Activated CD4-positive, alpha-beta T cell treated with anti-CD3 and anti-CD28 coated beads, Interleukin-2, Interleukin-4, amounts not matched to agents 100 ng/mL and 50 ng/mL, durations not matched to agents 16 hours and 8 hours (primary cell): ENCODE data around the gene SLC22A1.

Experiments used
- DNase-seq: peaks from one replicate; pipeline ENCODE4 v3.0.0-alpha.2; 2020; ENCODE audit warnings: low spot score

SLC22A1 gene

DNA sequence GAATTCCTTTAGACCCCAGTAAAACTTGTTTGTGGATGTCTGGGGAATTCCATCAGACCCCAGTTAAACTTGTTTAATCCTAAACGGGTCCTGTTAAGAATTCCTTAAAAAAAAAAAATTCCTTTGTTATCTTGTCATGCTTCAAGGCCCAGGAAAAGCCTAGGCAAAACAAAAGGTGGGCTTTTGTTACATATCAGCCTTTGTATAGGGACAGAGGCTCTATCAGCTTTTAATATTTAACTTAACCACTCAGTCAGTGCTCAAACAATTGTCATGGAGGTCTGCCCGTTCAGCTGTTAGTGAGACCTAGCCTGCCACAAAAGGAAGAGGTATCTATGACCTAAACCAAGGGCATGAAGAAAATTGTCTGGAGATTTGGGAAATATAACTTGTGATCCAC is 53.1 kb downstream of the SLC22A1 start:
- no peak for DNase-seq

DNA sequence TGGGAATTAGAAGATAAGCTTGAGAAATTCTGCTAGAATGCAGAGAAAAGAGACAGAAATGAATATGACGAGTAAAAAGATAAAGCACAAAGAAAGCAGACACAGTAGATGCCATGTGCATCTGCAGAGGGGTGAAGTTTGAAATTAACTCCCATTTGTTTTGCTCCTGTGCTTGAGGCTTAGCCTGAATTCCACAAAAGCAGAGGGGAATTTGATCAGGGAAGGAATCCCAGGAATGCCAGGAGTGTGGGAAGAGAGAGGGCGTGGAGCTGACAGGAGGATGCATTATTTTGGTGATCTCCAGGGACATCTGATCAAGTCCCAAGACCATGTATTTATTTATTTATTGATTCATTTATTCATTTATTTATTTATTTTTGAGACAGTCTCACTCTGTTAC is 55.6 kb downstream of the SLC22A1 start:
- no peak for DNase-seq

DNA sequence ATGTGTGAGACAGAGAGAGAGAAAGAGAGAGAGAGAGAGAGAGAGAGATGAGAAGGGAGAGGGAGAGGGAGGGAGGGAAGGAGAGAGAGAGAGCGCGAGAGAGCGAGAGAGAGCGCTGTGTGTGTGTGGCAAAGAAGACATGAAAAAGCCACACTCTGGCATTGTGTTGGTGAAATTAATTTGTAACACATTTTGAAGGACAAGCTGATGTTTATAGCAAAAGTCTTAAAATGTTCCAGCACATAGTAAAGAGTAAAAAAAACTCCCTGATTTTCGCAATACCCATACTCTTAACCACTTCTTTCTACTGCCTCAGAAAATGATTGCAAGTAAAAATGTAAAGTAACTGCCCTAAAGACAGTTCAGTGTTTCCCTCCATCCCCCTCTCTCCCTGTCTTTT is 56.7 kb downstream of the SLC22A1 start:
- DNase-seq = no peak

DNA sequence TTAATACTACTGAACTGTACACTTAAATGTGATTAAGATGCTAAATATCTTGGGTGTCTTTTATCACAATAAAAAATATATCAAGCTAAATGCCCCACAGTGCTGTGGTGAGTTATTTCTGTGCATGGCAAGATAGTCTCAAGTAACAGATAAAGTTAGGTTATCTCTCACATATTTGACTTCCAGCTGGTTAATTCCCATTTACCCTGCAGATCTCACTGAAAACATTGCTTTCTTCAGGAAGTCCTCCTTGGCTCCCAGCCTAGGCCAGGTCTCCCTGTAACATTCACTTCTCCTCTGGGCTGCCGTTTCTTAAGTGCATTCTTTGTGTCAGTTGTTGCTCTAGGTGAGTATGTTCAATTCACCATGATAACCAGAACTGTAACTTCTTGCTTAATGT is 59.1 kb downstream of the SLC22A1 start:
- DNase-seq = no peak

DNA sequence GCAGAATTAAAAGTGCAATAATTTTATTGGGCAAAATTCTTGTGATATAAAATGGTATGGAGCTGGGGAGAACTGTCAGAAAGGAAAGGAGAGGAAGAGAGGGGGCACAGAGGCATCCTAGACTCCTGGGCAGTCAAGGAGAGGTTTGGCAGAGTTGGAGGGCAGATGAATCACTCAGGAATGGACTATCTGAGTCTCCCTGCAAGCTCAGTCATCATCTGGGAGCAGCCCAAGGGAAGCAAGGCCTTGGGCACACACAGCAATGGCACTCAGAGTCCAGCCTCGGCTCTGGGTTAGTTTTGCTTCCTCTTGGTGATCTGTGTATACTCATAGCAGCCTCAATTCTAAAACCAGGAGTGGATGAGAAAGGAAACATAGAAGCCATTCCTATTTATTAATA is 67.2 kb downstream of the SLC22A1 start:
- no peak for DNase-seq

DNA sequence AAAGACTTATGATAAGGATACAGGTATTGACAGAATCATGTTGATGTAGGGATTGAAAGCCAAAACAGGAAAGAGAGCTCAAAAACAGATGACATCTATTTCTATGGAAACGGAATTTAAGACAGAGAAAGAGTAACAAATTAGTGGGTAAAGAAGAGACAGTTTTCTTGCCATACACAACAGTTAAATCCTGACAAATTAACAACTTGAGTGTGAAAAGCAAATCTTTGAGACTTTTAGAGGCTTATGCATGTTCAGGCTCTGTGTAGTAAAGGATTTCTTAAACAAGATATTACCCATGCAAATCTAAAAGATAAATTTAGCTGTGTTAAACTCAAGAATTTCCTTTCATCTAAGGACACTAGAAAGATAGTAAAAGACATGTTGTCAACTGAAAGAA is 68.5 kb downstream of the SLC22A1 start:
- DNase-seq = no peak

DNA sequence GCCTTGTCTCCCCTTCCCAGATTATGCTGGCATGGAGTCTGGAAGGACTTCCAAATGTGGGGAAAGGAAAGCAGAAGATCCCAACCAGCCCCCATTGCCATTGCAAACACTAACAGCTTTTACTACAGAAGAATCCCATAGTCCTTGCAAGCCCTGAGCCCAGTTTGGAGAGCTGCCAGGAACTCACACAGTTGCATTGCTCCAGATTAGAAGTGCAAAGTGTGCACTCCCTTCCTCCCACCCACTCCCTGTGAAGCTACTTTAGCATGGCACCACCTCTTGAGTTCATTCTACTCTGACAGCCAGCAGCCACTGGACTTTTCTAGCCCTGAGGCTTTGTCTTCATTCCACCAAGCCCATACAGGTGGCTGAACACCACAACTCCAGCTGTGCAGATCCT is 69.4 kb downstream of the SLC22A1 start:
- no peak for DNase-seq

DNA sequence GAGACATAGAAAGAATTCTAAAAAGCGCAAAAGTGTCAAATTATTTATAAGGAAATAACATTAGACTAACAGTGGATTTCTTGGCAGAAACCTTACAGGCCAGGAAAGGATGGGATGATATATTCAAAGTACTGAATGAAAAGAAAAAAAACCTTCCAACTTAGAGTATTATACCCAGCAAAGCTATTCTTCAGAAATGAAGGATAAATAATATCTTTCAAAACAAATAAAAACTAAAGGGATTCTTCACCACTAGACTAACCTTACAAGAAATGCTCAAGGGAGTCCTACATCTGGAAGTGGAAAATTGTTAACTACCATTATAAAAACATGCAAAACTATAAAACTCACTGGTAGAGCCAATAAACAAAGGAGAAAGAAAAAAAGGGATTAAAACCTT is 71.2 kb downstream of the SLC22A1 start:
- DNase-seq = no peak

DNA sequence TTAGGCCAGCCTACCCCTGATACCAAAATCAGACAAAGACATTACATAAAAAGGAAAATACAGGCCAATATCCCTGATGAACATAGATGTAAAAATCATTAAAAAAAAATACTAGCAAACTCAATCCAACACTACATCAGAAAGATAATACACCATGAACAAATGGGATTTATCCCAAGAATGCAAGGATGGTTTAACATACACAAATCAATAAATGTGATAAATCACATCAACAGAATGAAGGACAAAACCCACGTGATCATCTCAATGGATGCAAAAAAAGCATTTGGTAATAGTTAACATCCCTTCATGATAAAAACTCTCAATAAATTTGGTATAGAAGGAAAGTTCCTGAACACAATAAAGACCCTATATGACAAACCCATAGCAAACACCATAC is 73.2 kb downstream of the SLC22A1 start:
- DNase-seq = no peak

DNA sequence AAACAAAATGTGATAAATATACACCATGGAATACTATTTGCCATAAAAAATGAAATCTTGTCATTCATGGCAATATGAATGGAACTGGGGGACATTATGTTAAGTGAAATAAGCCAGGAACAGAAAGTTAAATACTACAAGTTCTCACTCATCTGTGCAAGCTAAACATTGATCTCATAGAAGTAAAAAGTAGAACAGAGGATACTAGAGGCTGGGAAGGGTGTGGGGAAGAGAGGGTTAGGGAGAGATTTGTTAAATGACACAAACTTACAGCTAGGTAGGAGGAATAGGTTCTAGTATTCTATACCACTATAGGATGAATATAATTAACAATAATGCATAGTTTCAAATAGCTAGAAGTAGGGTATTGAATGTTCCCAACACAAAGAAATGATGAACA is 76.0 kb downstream of the SLC22A1 start:
- DNase-seq = no peak

DNA sequence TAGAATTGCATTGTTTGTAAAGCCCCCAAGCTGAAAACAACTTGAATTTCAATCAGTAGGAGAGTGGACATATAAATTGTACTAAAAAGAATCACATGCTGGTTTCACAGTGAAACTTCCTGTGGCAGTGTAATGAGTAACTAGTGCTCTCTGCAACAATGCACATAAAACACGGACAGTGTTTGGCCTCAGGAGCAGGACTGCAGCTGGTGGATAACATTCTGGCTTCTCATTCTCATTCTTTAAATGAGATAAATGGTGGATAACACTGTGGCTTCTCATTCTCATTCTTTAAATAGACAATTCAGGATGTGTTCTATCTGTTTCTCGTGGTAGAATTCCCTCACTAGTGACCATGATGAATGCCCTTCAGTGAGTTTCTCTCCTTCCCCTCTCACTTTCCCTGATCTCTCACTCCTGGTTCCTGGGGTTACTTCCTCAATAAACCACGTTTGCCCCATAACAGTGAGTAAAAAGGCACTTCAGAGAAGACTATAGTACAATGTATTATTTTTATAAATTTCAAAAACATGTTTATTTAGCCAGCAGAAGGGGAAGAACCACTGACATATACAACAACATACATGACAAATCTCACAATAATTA is 77.1 kb downstream of the SLC22A1 start:
- no peak for DNase-seq

DNA sequence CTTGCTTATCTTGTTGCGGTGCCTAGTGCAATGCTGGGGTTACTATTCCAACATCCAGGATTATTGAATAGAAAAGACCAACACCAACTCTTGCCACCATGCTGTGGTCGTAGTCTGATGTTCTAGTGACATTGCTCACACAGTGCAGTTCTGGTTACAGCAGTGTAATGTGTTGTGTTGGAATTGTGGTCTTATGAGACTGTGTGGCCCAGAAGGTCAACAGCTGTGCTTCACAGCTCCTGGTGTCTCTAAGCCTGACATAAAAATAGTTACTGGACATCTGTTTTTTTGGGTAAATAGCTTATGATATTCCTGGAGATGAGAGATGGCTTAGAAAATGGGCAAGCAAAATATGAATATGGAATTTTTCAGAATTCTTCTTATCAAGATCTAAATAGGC is 79.4 kb downstream of the SLC22A1 start:
- no peak for DNase-seq

DNA sequence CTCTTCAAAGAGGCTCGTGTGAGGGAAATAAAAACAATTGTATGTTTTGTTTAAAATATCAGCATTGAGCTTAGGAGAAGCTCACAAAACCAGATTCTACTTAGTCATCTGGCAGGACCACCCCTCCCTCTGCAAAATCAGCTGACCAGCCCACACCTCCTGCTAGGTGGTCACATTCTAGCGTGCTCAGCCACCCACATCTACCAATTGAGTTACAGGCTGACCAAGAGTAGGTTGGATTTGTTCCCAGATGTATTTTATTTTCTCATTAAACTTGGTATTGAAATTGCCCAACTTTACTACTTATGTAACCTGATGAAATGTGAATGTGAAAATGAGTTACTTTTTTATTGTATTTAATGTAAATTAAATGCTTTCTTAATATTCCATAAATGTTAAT is 80.8 kb downstream of the SLC22A1 start:
- DNase-seq = no peak

DNA sequence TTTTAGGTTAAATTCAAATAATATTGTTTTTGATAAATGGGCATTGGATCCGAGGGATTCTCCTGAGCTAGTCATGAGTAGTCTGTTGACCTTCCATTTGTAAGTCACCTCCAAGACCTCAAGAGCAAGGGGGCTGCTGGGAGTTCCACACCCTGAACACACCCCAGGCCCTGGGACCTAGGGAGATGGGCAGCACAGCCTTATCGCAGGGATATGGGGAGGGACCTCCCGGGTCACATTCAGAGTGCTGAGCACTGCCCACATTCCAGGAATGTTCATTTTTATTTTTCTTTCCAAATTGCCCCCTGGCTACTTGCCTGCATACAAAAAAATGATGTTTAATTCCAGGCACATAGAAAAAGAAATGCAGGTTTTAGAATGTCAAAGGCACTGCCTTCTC is 81.5 kb downstream of the SLC22A1 start:
- no peak for DNase-seq

DNA sequence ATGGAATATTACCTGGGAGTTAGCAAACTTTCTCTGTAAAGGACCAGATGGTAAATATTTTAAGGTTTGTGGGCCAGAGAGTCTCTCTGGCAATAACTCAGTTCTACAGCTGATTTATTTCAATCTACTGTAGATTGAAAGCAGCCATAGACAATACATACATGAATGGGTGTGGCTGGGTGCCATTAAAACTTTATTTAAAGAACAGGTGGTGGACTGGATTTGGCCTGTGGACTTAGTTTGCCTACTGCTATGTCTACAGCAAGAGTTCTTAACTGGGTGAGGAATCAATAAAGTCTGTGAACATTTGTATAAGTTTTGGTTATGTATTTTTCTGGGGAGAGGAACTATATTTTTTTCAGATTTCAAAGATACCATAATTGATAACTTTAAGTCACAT is 81.9 kb downstream of the SLC22A1 start:
- no peak for DNase-seq

DNA sequence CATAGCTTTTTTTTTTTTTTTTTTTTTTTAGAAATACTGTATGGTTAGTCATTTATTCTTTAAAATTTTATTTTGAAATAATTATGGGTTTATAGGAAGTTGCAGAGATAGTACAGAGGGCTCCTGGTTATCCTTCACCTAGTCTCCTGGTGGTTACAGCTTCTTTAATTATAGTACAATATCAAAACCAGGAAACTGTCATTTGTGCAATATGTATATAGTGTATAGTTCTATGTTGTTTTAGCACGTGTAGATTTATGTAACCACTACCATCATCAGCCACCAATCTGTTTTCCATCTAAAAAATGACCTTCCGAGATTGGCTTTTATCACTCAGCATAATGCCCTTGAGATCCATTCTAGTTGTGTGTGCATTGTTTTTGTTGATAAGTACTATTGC is 82.3 kb downstream of the SLC22A1 start:
- no peak for DNase-seq

DNA sequence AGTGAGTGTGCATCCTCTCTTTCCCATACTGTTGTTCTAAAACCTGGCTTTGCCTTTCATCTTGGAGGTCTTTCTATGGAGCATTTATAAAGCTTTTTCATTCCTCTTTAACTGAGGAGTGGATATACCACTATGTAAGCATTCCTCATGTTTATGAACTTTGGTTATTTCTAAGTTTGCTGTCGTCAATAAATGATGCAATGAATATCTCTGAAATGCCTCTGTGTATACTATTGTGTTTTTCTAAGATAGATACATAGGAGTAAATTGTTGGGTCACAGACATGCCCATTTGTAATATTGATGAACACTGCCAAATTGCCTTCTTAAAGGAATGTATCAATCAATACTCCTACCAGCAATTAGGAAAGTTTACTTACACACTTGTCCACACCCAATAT is 83.1 kb downstream of the SLC22A1 start:
- no peak for DNase-seq

DNA sequence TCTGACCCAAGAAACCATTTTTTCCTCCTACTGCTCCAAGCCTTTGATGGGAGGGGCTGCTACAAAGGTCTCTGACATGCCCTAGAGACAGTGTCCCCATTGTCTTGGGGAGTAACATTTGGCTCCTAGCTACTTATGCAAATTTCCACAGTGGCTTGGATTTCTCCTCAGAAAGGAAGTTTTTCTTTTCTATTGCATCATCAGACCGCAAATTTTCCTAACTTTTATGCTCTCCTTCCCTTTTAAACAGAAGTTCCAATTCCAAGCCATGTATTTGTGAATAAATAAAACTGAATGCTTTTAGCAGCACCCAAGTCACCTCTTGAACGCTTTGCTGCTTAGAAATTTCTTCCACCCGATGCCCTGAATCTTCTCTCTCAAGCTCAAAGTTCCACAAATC is 86.0 kb downstream of the SLC22A1 start:
- DNase-seq = no peak
